Ectodermal cell (in vitro differentiated cells): ENCODE data around the gene TOMM6.

Experiments used
- H3K27ac ChIP-seq: 2 replicates; pipeline ENCODE4 v1.7.0; 2013; ENCODE audit warnings: mild to moderate bottlenecking, low read depth, low read length; ENCODE audit not compliant: insufficient read depth, poor library complexity, severe bottlenecking
- H3K27me3 ChIP-seq: 2 replicates; pipeline ENCODE4 v1.7.0; 2013; ENCODE audit warnings: mild to moderate bottlenecking, low read length; ENCODE audit not compliant: insufficient read depth, control insufficient read depth, poor library complexity, severe bottlenecking
- H3K36me3 ChIP-seq: one replicate; pipeline ENCODE4 v1.7.0; 2013; ENCODE audit warnings: low read length; ENCODE audit not compliant: control insufficient read depth, insufficient read depth
- H3K4me1 ChIP-seq: one replicate; pipeline ENCODE4 v1.7.0; 2013; ENCODE audit warnings: low read length; ENCODE audit not compliant: control insufficient read depth, insufficient read depth
- H3K4me3 ChIP-seq: 2 replicates; pipeline ENCODE4 v1.7.0; 2013; ENCODE audit warnings: low read depth, low read length, control low read depth; ENCODE audit not compliant: insufficient read depth
- H3K9me3 ChIP-seq: 2 replicates; pipeline ENCODE4 v1.7.0; 2013; ENCODE audit warnings: mild to moderate bottlenecking, low read length, moderate library complexity; ENCODE audit not compliant: control insufficient read depth
- WGBS, 2 experiments: methylation state at CpG; one replicate each; pipeline ENCODE4 v1.1.7; 2013; ENCODE audit warnings: missing lambda C conversion rate in 2 of 2; 5-methylcytosine and 5-hydroxymethylcytosine counted together

Gene TOMM6

GRCh38 chr6:41823178-41823577 is 35.7 kb downstream of the TOMM6 start:
- H3K9me3 ChIP-seq: no peaks in the 10 kb centered on the region
- WGBS, 2 experiments: 96 to 98% methylated on average over 1 of the region's 1 CpG
- no peaks in the 10 kb centered on the region for H3K27me3 ChIP-seq
- no peaks in the 10 kb centered on the region for H3K4me1 ChIP-seq
- no peak overlapping the region for H3K27ac ChIP-seq
- no peak overlapping the region for H3K4me3 ChIP-seq
- no peaks in the 10 kb centered on the region for H3K36me3 ChIP-seq

GRCh38 chr6:41824571-41825569 is 37.4 kb downstream of the TOMM6 start:
- Histone ChIP-seq H3K27ac (no peak overlapping the region), H3K27me3 (no peaks in the 10 kb centered on the region), H3K4me3 (no peak overlapping the region), H3K9me3 (no peaks in the 10 kb centered on the region), H3K4me1 (no peaks in the 10 kb centered on the region), H3K36me3 (no peaks in the 10 kb centered on the region)
- 86 to 91% methylated on average over 12 to 13 of the region's 13 CpGs for WGBS, 2 experiments

- H3K27me3 ChIP-seq: no peaks in the 10 kb centered on the region
- H3K9me3 ChIP-seq: no peaks in the 10 kb centered on the region
- no peak overlapping the region for H3K4me3 ChIP-seq
- no peaks in the 10 kb centered on the region for H3K4me1 ChIP-seq
- no peaks in the 10 kb centered on the region for H3K36me3 ChIP-seq
- H3K27ac ChIP-seq: no peak overlapping the region
- 96% methylated on average over 2 of the region's 2 CpGs for WGBS, 2 experiments
Observed at GRCh38 chr6:41826343-41827022, 39.0 kb downstream of the TOMM6 start.

- WGBS, 2 experiments: 91 to 92% methylated on average over 3 of the region's 3 CpGs
- no peaks in the 10 kb centered on the region for H3K36me3 ChIP-seq
- no peaks in the 10 kb centered on the region for H3K9me3 ChIP-seq
- no peak overlapping the region for H3K4me3 ChIP-seq
- H3K27ac ChIP-seq: no peak overlapping the region
- no peaks in the 10 kb centered on the region for H3K27me3 ChIP-seq
- H3K4me1 ChIP-seq: no peaks in the 10 kb centered on the region
Observed at GRCh38 chr6:41832263-41832662, 44.8 kb downstream of the TOMM6 start.

GRCh38 chr6:41836022-41836659 is 48.6 kb downstream of the TOMM6 start:
- Histone ChIP-seq H3K27ac (no peak overlapping the region), H3K4me1 (no peaks in the 10 kb centered on the region), H3K9me3 (no peaks in the 10 kb centered on the region), H3K27me3 (no peaks in the 10 kb centered on the region), H3K36me3 (no peaks in the 10 kb centered on the region), H3K4me3 (no peak overlapping the region)
- WGBS, 2 experiments: 98% methylated on average over 4 to 5 of the region's 5 CpGs

- Histone ChIP-seq H3K27ac (no peak overlapping the region), H3K9me3 (no peaks in the 10 kb centered on the region), H3K36me3 (no peaks in the 10 kb centered on the region), H3K27me3 (no peaks in the 10 kb centered on the region), H3K4me3 (no peak overlapping the region), H3K4me1 (no peaks in the 10 kb centered on the region)
- WGBS, 2 experiments: 89 to 95% methylated on average over 2 of the region's 2 CpGs
Observed at GRCh38 chr6:41836660-41837052, 49.2 kb downstream of the TOMM6 start.
